ENCODE data around the gene AANAT.
A peak's percentile ranks its signal among the peaks of the same experiment; 100 is the strongest.

The AANAT gene

GRCh38 chr17:76496464-76496863 is 29.1 kb downstream of the AANAT start:
- DNase-seq (ENCODE audit: low read depth): no peak
- H3K4me3 ChIP-seq (ENCODE audit: low read depth, low read length): no peak overlapping the region
- TF ChIP-seq CTCF (conservative IDR thresholded peaks at IDR 0.05; ENCODE audit: low read depth, low read length): no peak

- TF ChIP-seq CTCF (conservative IDR thresholded peaks at IDR 0.05; ENCODE audit: low read depth, low read length): no peak
- no peak for DNase-seq (ENCODE audit: low read depth)
- peak overlapping the region; percentile 37 for H3K4me3 ChIP-seq (ENCODE audit: low read depth, low read length)
Measured at GRCh38 chr17:76497699-76497978, 30.2 kb downstream of the AANAT start.

- no peak for TF ChIP-seq CTCF (conservative IDR thresholded peaks at IDR 0.05; ENCODE audit: low read depth, low read length)
- H3K4me3 ChIP-seq (ENCODE audit: low read depth, low read length): peak overlapping the region; percentile 37
- DNase-seq (ENCODE audit: low read depth): peak; percentile 90
Measured at GRCh38 chr17:76497979-76498875, 30.8 kb downstream of the AANAT start.

- H3K4me3 ChIP-seq (ENCODE audit: low read depth, low read length): no peak overlapping the region
- no peak for TF ChIP-seq CTCF (conservative IDR thresholded peaks at IDR 0.05; ENCODE audit: low read depth, low read length)
- no peak for DNase-seq (ENCODE audit: low read depth)
Measured at GRCh38 chr17:76498876-76499251, 31.5 kb downstream of the AANAT start.

- no peak for DNase-seq (ENCODE audit: low read depth)
- TF ChIP-seq CTCF (conservative IDR thresholded peaks at IDR 0.05; ENCODE audit: low read depth, low read length): no peak
- H3K4me3 ChIP-seq (ENCODE audit: low read depth, low read length): peak overlapping the region; percentile 11
Measured at GRCh38 chr17:76499267-76499667, 31.9 kb downstream of the AANAT start.

- TF ChIP-seq CTCF (conservative IDR thresholded peaks at IDR 0.05; ENCODE audit: low read depth, low read length): no peak
- no peak for DNase-seq (ENCODE audit: low read depth)
- peak overlapping the region; percentile 72 for H3K4me3 ChIP-seq (ENCODE audit: low read depth, low read length)
Measured at GRCh38 chr17:76500074-76500746, 32.8 kb downstream of the AANAT start.

GRCh38 chr17:76500747-76501017 is 33.3 kb downstream of the AANAT start:
- no peak for TF ChIP-seq CTCF (conservative IDR thresholded peaks at IDR 0.05; ENCODE audit: low read depth, low read length)
- H3K4me3 ChIP-seq (ENCODE audit: low read depth, low read length): peak overlapping the region; percentile 72
- no peak for DNase-seq (ENCODE audit: low read depth)

Data from choroid plexus epithelial cell (primary cell).